ENCODE measurements around the gene KIAA1143.

DNA sequence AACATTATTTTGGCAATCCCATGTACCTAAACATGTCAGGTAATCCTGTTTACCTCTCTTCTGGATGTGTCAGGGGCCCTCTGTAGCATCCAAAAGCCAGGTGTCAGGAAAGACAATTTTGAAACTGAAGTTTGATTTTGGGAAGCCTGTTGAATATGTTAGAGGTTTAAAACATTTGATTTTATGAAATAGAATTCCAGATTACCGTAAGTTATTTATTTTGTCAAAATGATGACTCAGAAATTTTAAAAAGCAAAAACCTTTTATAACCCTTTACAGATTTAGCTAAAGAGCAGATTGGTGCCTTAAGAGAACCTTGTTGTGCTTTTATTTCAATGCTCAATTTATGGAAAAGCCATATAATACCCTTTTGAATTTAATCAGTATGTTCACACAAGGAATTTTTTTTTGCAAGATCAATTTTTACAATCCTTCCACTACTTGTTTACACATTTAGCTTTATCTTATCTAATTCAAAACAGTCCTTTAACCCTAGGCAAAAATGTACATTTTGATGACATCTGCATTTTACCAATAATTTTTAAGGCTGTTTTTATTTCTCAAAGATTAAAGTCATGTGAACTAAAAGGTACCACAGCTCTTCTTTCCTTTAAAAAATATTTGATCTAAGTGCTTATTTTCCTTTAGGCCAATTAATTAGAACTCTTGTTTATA is 10.1 kb upstream of the KIAA1143 start:
- TF ChIP-seq POLR2A (IDR thresholded peaks at IDR 0.05): no peak
- no peak for TF ChIP-seq CTCF (IDR thresholded peaks at IDR 0.05 in 4 of 5, conservative IDR thresholded peaks at IDR 0.05 in 1 of 5)

Measured in gastrocnemius medialis (tissue), 4 donors.